ENCODE results near the gene NUDC.

DNA sequence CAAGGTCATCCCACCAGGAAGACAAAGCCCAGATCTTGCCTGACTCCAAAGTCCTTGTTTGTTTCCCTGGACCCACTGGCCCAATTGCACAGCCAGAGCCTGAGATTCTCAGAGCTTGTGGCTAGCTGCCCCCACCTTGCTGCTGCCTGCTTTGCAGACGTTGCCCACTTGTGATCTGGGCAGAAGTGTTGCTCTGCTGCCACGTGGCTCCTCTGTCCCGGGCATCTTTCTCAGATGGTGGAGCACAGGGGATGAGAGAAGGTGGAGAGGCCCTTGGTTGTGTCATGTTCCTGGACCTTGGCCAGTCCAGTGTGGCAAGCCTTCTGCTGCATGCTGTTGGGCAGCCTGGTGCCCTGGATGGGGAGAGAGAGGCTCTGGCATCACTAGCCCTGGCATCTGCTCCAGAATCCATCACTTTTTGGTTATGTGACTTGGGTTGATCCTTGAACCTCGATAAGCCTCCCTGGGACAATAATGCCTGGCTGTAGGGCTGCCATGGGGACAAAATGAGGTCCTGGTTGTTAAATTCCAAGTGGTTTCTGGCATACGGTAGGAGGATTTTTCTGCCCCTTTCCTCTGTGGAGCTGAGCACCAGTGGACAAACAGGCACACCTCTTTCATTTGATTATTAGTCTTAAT is 6.2 kb upstream of the NUDC start:
- TF ChIP-seq, protein P1, sequence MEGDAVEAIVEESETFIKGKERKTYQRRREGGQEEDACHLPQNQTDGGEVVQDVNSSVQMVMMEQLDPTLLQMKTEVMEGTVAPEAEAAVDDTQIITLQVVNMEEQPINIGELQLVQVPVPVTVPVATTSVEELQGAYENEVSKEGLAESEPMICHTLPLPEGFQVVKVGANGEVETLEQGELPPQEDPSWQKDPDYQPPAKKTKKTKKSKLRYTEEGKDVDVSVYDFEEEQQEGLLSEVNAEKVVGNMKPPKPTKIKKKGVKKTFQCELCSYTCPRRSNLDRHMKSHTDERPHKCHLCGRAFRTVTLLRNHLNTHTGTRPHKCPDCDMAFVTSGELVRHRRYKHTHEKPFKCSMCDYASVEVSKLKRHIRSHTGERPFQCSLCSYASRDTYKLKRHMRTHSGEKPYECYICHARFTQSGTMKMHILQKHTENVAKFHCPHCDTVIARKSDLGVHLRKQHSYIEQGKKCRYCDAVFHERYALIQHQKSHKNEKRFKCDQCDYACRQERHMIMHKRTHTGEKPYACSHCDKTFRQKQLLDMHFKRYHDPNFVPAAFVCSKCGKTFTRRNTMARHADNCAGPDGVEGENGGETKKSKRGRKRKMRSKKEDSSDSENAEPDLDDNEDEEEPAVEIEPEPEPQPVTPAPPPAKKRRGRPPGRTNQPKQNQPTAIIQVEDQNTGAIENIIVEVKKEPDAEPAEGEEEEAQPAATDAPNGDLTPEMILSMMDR (IDR thresholded peaks at IDR 0.05; ENCODE audit: insufficient read depth, low read depth, low read length): no peak
- TF ChIP-seq EZH2 (IDR thresholded peaks at IDR 0.05; ENCODE audit: insufficient read depth, low read length): no peak
